BE2C (cell line): ENCODE results near the gene PAX7.
A peak's percentile ranks its signal among the peaks of the same experiment; 100 is the strongest.

ENCODE experiments used
- DNase-seq: peaks from one replicate; pipeline ENCODE4 v3.0.0-alpha.2; 2020
- H3K27me3 ChIP-seq: fragments of 250-450 bp; sonication (Bioruptor Pico); 2 replicates; pipeline ENCODE4 v1.5.1; 2020; ENCODE audit warnings: mild to moderate bottlenecking
- H3K36me3 ChIP-seq: fragments of 250-450 bp; sonication (Bioruptor Pico); 2 replicates; pipeline ENCODE4 v1.5.1; 2020; ENCODE audit warnings: mild to moderate bottlenecking
- H3K4me1 ChIP-seq: fragments of 250-450 bp; sonication (Bioruptor Pico); 2 replicates; pipeline ENCODE4 v1.5.1; 2020
- H3K4me3 ChIP-seq: 2 replicates; pipeline ENCODE4 v1.5.1; 2011; ENCODE audit warnings: low read depth, low read length
- H3K9me3 ChIP-seq: fragments of 250-450 bp; sonication (Bioruptor Pico); 2 replicates; pipeline ENCODE4 v1.5.1; 2020
- CTCF ChIP-seq: IDR thresholded peaks from 2 replicates; pipeline ENCODE4 v1.5.1; 2012; ENCODE audit warnings: mild to moderate bottlenecking, low read depth, low read length

Gene PAX7

GRCh38 chr1:18727956-18728355, 97.3 kb downstream of the PAX7 start:
- Histone ChIP-seq H3K27me3 (no peaks in the 10 kb centered on the region), H3K4me1 (no peaks in the 10 kb centered on the region; the same call in 1 of the 2 replicates), H3K9me3 (no peaks in the 10 kb centered on the region), H3K36me3 (no peaks in the 10 kb centered on the region), H3K4me3 (no peak overlapping the region)
- TF ChIP-seq CTCF: no peak
- DNase-seq: peak; percentile 14

GRCh38 chr1:18730321-18730720, 99.7 kb downstream of the PAX7 start:
- TF ChIP-seq CTCF: no peak
- no peak overlapping the region for H3K4me3 ChIP-seq
- H3K4me1 ChIP-seq: no peaks in the 10 kb centered on the region
- DNase-seq: no peak
- H3K36me3 ChIP-seq: no peaks in the 10 kb centered on the region
- no peaks in the 10 kb centered on the region for H3K27me3 ChIP-seq
- no peaks in the 10 kb centered on the region for H3K9me3 ChIP-seq

- DNase-seq: no peak
- TF ChIP-seq CTCF: no peak
- Histone ChIP-seq H3K4me3 (no peak overlapping the region), H3K4me1 (no peaks in the 10 kb centered on the region), H3K9me3 (no peaks in the 10 kb centered on the region), H3K27me3 (no peaks in the 10 kb centered on the region), H3K36me3 (no peaks in the 10 kb centered on the region)
Measured at GRCh38 chr1:18731148-18731547, 100.5 kb downstream of the PAX7 start.

- H3K9me3 ChIP-seq: no peaks in the 10 kb centered on the region
- no peak overlapping the region for H3K4me3 ChIP-seq
- no peaks in the 10 kb centered on the region for H3K27me3 ChIP-seq
- no peaks in the 10 kb centered on the region for H3K4me1 ChIP-seq
- no peak for TF ChIP-seq CTCF
- no peak for DNase-seq
- no peaks in the 10 kb centered on the region for H3K36me3 ChIP-seq
Measured at GRCh38 chr1:18731591-18732235, 101.1 kb downstream of the PAX7 start.

- Histone ChIP-seq H3K4me1 (no peaks in the 10 kb centered on the region), H3K9me3 (no peaks in the 10 kb centered on the region), H3K27me3 (no peaks in the 10 kb centered on the region), H3K36me3 (no peaks in the 10 kb centered on the region), H3K4me3 (no peak overlapping the region)
- no peak for DNase-seq
- no peak for TF ChIP-seq CTCF
Measured at GRCh38 chr1:18732686-18733085, 102.0 kb downstream of the PAX7 start.

- Histone ChIP-seq H3K36me3 (no peaks in the 10 kb centered on the region), H3K4me3 (no peak overlapping the region), H3K4me1 (no peaks in the 10 kb centered on the region), H3K27me3 (no peaks in the 10 kb centered on the region), H3K9me3 (no peaks in the 10 kb centered on the region)
- no peak for TF ChIP-seq CTCF
- no peak for DNase-seq
Measured at GRCh38 chr1:18734001-18734400, 103.4 kb downstream of the PAX7 start.
